ENCODE data around the gene GINS2. TPM values are rescaled to one million over a fixed set of nuclear protein-coding genes. Genes with fewer than 3 reads are reported as not detected.

The GINS2 gene
- total and polyA plus RNA-seq, 2 donors (not counting 1 experiment from before 2014, with no cell fraction given): 1.8 to 5.5 TPM

DNA sequence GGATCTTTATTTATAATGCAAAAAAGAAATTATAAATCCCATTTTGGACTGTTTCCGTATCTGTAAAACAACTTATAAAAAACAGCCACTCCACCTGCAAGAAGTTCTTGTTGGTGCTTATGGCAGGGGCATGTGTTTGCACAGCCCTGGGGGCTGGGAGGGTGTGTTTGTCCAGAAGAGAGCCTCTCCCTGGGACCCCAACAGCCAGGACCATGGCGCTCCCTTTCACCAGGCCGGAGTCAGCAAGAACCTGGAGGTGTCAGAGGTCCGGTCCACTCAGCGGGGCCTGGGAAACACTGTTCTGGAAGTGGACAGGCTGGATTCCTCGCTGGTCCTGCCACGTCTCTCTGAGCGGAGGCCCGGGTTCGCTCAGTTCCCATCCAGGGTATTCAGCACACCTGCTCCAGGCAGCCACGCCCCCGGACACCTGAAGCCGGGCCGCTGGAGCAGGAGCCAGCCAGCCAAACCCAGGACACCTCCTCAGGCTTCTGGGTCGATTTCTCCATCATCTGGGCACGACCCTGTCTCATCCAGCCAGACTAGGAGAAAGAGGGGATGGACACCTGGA, 18.9 kb upstream of the GINS2 start:
- Histone ChIP-seq H3K27ac (ENCODE audit: insufficient read depth, low read length) (no peak overlapping the region), H4K20me1 (ENCODE audit: control insufficient read depth, extremely low read depth, insufficient read depth, low read length) (no peaks in the 10 kb centered on the region), H3K36me3 (ENCODE audit: control insufficient read depth, insufficient read depth, low read length) (peaks cover 2% of the 10 kb centered on the region), H2AFZ (ENCODE audit: low read length) (no peak overlapping the region), H3K9ac (ENCODE audit: insufficient read depth, low read length) (no peak overlapping the region), H3K4me1 (ENCODE audit: control insufficient read depth, extremely low read depth, insufficient read depth, low read length) (no peaks in the 10 kb centered on the region), H3K9me3 (ENCODE audit: control insufficient read depth, insufficient read depth, low read depth, low read length) (no peaks in the 10 kb centered on the region), H3K4me2 (ENCODE audit: extremely low read depth, insufficient read depth, low read length) (no peak overlapping the region), H3K79me2 (ENCODE audit: control insufficient read depth, insufficient read depth, low read length) (no peaks in the 10 kb centered on the region), H3K4me3 (replicated peaks in 1 of 4; ENCODE audit: control extremely low read depth in 1 of 4, insufficient read depth in 1 of 4, low read depth in 3 of 4, low read length in 4 of 4) (no peak overlapping the region), H3K27me3 (ENCODE audit: control insufficient read depth, insufficient read depth, low read length) (no peaks in the 10 kb centered on the region)
- TF ChIP-seq EZH2 (IDR thresholded peaks at IDR 0.05; ENCODE audit: low read length, missing control alignments): no peak
- TF ChIP-seq, protein P1, sequence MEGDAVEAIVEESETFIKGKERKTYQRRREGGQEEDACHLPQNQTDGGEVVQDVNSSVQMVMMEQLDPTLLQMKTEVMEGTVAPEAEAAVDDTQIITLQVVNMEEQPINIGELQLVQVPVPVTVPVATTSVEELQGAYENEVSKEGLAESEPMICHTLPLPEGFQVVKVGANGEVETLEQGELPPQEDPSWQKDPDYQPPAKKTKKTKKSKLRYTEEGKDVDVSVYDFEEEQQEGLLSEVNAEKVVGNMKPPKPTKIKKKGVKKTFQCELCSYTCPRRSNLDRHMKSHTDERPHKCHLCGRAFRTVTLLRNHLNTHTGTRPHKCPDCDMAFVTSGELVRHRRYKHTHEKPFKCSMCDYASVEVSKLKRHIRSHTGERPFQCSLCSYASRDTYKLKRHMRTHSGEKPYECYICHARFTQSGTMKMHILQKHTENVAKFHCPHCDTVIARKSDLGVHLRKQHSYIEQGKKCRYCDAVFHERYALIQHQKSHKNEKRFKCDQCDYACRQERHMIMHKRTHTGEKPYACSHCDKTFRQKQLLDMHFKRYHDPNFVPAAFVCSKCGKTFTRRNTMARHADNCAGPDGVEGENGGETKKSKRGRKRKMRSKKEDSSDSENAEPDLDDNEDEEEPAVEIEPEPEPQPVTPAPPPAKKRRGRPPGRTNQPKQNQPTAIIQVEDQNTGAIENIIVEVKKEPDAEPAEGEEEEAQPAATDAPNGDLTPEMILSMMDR (conservative IDR thresholded peaks at IDR 0.05 in 1 of 2, IDR thresholded peaks at IDR 0.05 in 1 of 2; ENCODE audit: low read depth in 1 of 2, low read length in 2 of 2): no peak
- no peak for DNase-seq (ENCODE audit: low read depth in 2 of 2)

DNA sequence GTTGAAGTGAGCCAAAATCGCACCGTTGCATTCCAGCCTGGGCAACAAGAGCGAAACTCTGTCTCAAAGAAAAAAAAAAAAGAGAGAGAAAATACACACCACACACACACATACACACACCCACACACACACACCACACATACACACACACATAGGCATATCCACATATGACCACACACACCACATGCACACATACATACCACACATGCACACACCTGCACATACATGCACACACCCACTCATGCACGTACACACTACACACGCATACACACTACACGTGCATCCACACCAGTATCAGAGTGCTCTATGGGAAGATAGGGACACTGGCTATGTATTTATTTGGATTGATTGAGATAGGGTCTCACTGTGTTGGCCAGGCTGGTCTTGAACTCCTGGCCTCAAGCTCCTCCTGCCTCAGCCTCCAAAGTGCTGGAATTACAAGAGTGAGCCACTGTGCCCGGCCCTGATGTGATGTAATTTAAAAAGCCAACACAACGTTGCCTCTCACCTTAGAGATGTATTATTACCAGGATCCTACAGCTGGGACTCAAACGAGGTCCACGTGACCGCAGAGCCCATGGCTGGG, 17.8 kb upstream of the GINS2 start:
- no peak for TF ChIP-seq EZH2 (IDR thresholded peaks at IDR 0.05; ENCODE audit: low read length, missing control alignments)
- TF ChIP-seq, protein P1 (conservative IDR thresholded peaks at IDR 0.05 in 1 of 2, IDR thresholded peaks at IDR 0.05 in 1 of 2; ENCODE audit: low read depth in 1 of 2, low read length in 2 of 2): no peak
- Histone ChIP-seq H3K9ac (ENCODE audit: insufficient read depth, low read length) (no peak overlapping the region), H3K27me3 (ENCODE audit: control insufficient read depth, insufficient read depth, low read length) (no peaks in the 10 kb centered on the region), H3K9me3 (ENCODE audit: control insufficient read depth, insufficient read depth, low read depth, low read length) (no peaks in the 10 kb centered on the region), H3K4me1 (ENCODE audit: control insufficient read depth, extremely low read depth, insufficient read depth, low read length) (no peaks in the 10 kb centered on the region), H3K36me3 (ENCODE audit: control insufficient read depth, insufficient read depth, low read length) (peaks cover 2% of the 10 kb centered on the region), H3K4me3 (replicated peaks in 1 of 4; ENCODE audit: control extremely low read depth in 1 of 4, insufficient read depth in 1 of 4, low read depth in 3 of 4, low read length in 4 of 4) (no peak overlapping the region), H3K79me2 (ENCODE audit: control insufficient read depth, insufficient read depth, low read length) (no peaks in the 10 kb centered on the region), H3K4me2 (ENCODE audit: extremely low read depth, insufficient read depth, low read length) (no peak overlapping the region), H3K27ac (ENCODE audit: insufficient read depth, low read length) (no peak overlapping the region), H4K20me1 (ENCODE audit: control insufficient read depth, extremely low read depth, insufficient read depth, low read length) (no peaks in the 10 kb centered on the region), H2AFZ (ENCODE audit: low read length) (no peak overlapping the region)
- DNase-seq (ENCODE audit: low read depth in 2 of 2): no peak

GRCh38 chr16:85704900-85705846, 16.4 kb upstream of the GINS2 start:
- Histone ChIP-seq H3K4me3 (replicated peaks in 1 of 4; ENCODE audit: control extremely low read depth in 1 of 4, insufficient read depth in 1 of 4, low read depth in 3 of 4, low read length in 4 of 4) (no peak overlapping the region), H3K27me3 (ENCODE audit: control insufficient read depth, insufficient read depth, low read length) (no peaks in the 10 kb centered on the region), H3K36me3 (ENCODE audit: control insufficient read depth, insufficient read depth, low read length) (peaks cover 2% of the 10 kb centered on the region), H3K27ac (ENCODE audit: insufficient read depth, low read length) (no peak overlapping the region), H2AFZ (ENCODE audit: low read length) (no peak overlapping the region), H3K9me3 (ENCODE audit: control insufficient read depth, insufficient read depth, low read depth, low read length) (no peaks in the 10 kb centered on the region), H3K4me1 (ENCODE audit: control insufficient read depth, extremely low read depth, insufficient read depth, low read length) (no peaks in the 10 kb centered on the region), H3K4me2 (ENCODE audit: extremely low read depth, insufficient read depth, low read length) (no peak overlapping the region), H3K9ac (ENCODE audit: insufficient read depth, low read length) (no peak overlapping the region), H3K79me2 (ENCODE audit: control insufficient read depth, insufficient read depth, low read length) (no peaks in the 10 kb centered on the region), H4K20me1 (ENCODE audit: control insufficient read depth, extremely low read depth, insufficient read depth, low read length) (no peaks in the 10 kb centered on the region)
- DNase-seq (ENCODE audit: low read depth in 2 of 2): no peak
- TF ChIP-seq, protein P1 (conservative IDR thresholded peaks at IDR 0.05 in 1 of 2, IDR thresholded peaks at IDR 0.05 in 1 of 2; ENCODE audit: low read depth in 1 of 2, low read length in 2 of 2): no peak
- no peak for TF ChIP-seq EZH2 (IDR thresholded peaks at IDR 0.05; ENCODE audit: low read length, missing control alignments)

All from fibroblast of lung (primary cell).